Measurements from ENCODE around the gene LRP1.

- TF ChIP-seq TAF1 (IDR thresholded peaks at IDR 0.05; ENCODE audit: borderline replicate concordance, insufficient read depth, low read length) (no peak), SIN3A (IDR thresholded peaks at IDR 0.05; ENCODE audit: borderline replicate concordance, insufficient read depth, low read length) (no peak), POLR2AphosphoS5 (IDR thresholded peaks at IDR 0.05; ENCODE audit: low read depth, low read length) (no peak), REST (IDR thresholded peaks at IDR 0.05; ENCODE audit: insufficient read depth in 1 of 2, low read depth in 2 of 2, low read length in 2 of 2) (no peak), FOXP2 (optimal IDR thresholded peaks at IDR 0.05; ENCODE audit: borderline replicate concordance, extremely low read depth, extremely low read length, insufficient read depth) (no peak)
Observed at GRCh38 chr12:57219993-57220754, 91.9 kb downstream of the LRP1 start.

All from PFSK-1 (cell line).